LoVo (cell line): ENCODE data around the gene RCBTB1.
A peak's percentile ranks its signal among the peaks of the same experiment; 100 is the strongest.
"Not testable (repeated sequence)": the region's sequence is repeated elsewhere in the genome, so short reads cannot be mapped to it uniquely, and the experiment has no call there.

ENCODE experiments used
- DNase-seq: peaks from one replicate; pipeline ENCODE4 v3.0.0-alpha.2; 2016; ENCODE audit warnings: low spot score

Gene RCBTB1

DNA sequence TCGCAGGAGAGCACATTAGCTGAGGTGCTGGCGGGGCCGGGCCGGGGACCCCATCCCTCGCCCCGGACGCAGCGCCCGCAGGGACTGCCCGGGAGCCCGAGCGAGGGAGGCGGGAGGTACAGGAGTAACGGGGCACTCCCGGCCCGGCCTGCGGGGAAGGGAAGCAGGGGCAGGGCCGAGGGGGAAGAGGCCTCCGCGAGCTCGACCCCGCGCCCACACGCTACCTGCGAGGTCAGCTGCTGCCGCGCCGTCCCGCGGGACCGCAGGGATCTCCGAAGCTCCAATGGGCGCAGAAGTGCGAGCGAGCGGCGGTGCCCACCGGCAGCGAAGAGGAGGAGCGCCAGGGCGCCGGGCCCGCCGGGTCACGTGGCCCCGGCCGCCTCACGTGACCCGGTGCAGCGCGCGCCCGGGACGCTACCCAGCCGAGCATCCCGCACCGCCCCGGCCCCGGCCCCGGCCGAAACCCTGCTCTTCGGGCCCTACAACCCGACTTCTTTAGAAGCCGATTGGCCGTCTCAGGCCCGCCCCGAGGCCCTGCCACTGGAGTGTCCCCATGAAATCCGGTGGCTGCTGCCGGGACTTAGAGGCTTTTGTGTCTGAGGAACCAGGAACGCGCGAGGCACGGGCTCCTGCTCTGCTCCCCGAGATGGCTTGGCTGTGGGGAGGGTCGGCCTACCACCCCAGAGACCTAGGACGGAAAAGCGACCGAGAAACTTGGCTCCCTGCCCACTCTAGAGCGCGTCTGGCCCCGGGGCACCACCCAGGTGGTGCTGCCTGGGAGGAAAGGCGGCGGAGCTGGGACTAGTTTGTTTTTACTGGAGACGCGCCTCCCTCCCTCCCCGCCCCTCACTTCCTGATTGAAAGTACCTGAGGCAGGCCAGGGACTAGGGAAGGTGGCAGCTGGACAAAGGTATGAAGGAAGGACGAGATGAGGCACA lies at the start of gene RCBTB1:
TSS of gene RCBTB1 (minus strand) at position 339 of the 938 bp plus-strand sequence. CDS start 18,279 bp downstream, outside the sequence.
- peak; percentile 79 for DNase-seq

DNA sequence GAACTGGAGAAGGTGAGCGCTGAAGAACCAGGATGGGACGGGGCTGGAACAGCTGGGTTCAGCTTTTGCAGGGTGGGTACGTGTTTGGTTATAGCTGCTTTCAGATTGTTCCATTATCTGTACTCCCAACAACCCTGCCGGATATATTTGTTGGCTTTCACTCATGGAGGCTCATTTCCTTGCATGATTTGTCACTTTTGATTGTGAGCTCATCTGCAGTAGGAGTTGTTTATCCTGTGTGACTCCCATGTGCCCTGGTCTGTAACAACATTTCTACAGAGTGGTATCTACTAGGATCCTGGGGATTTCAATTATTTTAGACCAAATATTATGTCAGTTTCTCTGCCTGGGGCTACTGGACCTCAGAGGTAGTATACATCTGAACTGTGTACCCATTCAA lies 48.4 kb upstream of the RCBTB1 start:
- DNase-seq: no peak

DNA sequence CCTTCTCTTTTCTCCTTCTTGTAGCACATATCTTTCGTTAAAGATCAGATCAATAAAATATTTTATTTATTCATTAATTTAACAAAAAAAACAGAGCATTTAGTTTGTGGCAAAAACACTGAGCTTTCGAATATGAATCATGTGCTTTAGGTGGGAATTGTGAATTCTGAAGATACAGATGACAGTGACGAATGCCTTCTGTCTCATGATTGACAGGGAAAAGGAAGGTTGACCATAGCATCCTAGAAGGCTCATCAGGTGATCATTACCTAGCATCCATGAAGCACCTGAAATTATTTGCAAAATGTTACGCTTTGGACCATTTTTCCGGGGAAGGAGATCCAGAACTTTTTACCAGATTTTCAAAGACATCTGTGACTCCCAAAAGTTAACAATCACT lies 46.8 kb upstream of the RCBTB1 start:
- no peak for DNase-seq

- no peak for DNase-seq
Measured at GRCh38 chr13:49630580-49630979, 45.2 kb upstream of the RCBTB1 start.

DNA sequence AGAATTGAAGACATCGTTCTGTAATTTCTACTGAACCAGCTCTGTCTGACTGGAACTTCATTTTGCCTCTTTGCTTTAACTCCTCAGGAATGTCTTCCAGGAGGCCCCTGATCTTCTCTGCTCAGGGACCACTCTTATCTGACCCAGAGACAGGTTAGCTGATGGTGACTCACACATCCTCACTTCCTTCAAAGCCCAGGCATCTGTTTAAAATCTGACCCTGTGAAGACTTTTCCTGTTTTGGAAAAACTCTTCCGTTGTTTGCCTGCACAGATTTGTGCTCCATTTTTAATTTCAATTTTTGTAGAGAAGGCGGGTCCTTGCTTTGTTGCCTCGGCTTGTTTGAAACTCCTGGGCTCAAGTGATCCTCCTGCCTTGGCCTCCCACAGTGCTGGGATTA lies 44.6 kb upstream of the RCBTB1 start:
- DNase-seq: no peak

DNA sequence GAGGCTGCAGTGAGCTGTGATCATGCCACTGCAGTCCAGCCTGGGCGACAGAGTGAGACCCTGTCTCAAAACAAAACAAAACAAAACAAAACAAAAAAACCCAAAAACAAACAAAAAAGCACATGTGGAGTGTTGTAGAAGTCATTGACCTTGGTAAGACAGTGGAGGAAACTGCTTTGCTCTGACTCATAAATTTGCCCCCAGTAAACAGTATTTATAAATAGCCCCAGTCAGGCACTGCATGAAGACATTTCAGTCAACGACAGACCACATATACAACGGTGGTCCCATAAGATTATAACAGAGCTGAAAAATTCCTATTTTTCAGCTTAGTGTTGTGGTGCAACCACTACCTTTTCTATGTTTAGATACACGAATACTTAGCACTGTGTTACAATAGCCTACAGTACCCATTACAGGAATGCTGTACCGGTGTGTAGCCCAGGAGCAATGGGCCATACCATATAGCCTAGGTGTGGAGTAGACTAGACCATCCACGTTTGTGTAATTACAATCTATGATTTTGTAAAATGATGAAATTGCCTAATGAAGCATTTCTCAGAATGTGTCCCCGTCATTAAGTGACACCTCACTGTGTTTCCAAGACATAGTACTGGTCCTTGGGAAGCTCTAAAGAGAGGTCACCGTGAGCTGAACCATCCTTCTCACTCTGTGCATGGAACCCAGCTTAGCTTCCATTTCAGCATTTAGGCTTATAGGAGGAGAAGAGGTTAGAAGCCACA lies 44.0 kb upstream of the RCBTB1 start:
- no peak for DNase-seq

GRCh38 chr13:49627831-49628652 lies 42.7 kb upstream of the RCBTB1 start, which contains the start of gene ARL11:
Gene ARL11 (plus strand): TSS chr13:49628507. CDS start chr13:49630448, 1,941 bp downstream.
- no peak for DNase-seq

DNA sequence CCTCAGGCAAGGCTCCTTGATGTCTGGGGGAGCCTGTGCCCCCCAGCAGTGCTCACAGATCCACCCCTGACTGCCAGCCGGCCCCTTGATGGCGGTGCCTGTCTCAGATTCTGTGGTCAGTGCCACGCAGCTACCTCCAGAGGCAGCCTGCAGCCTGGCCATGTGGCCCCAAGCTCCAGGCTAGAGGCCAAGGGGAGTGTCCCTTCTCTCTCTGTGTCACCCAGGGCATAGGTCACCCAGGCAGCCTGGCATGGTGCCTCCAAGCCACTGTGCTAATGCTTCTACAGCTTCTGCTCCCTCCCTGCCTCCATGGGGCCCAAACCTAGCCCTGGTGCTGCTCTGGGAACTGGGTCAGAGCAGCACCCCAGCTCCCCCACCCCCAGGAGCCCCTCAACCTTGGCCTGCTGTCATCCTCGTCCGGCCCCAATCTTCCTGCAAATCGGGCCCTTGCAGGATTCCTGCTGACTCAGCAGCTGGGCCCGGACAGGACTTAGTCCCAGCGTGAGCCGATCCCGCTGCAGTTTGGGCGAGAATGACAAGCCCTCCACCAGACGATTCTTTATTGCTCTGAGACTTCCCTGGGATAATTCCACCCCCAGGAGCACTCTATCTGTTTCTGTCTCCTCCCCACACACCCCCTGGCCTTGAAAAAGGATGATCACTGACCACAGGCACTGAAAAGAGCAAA lies 40.2 kb upstream of the RCBTB1 start:
- DNase-seq: peak; percentile 51

- DNase-seq: no peak
Measured at GRCh38 chr13:49624229-49624628, 38.9 kb upstream of the RCBTB1 start.

DNA sequence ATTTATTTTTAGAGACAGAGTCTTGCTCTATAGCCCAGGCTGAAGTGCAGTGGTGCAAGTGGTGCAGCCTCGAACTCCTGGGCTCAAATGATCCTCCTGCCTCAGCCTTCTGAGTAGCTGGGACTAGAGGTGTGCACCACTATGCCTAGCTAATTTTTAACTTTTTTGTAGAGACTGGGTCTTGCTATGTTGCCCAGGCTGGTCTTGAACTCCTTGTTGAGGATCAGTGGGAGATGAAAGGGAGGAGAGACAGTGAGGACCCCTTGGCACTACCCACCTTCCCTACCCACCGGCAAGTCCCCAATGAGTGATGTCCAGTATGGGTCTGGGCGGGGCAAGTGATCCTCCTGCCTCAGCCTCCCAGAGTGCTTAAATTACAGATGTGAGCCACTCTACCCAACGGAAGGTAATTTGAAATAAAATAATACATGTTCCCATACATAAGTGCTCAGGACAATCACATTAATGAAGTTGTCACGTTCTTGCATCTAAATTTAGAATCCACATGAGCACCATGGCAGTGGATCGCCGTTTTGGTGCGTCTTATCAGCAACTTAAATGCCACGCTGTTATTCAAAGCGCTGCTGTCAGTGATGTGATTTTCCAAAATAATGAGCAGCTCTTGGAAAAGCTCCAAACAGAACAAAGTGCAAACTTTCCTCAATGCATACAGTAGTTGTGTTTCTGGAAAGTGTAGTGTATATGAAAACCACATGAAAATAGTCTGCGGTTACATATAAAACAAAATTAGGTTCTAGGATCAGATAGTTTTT lies 37.0 kb upstream of the RCBTB1 start:
- no peak for DNase-seq

DNA sequence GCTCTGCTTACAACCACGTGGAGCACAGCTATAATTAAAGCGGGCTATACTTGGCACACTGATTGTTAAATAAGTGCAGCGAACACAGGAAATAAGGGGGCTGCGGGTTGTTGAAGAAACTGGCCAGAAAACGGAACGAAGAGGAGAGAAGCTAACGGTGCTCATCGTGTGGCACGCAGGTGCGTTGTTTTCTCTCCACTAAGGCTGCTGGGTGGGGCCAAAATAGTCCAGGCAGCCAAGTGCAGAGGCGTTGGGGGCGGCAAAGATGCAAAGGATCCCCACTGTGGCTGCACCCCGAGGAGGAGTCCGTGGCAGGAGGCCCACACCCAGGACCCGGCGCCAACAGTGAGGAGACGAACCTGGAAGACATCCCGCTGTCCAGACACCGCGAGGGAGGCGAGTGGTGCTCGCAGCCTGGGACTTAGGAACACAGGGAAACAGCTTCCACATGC lies 34.8 kb upstream of the RCBTB1 start:
- no peak for DNase-seq

DNA sequence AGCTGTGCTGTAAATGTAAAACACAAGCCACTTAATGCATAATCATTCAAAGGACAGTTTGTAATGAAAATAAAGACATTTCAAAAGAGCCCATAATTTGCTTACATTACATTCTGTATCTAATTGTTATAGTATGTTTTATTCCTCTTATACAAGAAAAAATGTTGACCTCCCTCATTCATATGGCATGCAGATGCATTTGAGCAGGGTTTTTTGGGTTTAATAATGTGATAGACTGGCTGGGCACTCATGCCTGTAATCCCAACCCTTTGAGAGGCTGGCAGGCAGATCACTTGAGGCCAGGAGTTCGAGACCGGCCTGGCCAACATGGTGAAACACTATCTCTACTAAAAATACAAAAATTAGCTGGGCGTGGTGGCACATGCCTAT lies 31.3 kb upstream of the RCBTB1 start:
- no peak for DNase-seq

- DNase-seq: no peak
Measured at GRCh38 chr13:49615836-49616675, 30.7 kb upstream of the RCBTB1 start.

DNA sequence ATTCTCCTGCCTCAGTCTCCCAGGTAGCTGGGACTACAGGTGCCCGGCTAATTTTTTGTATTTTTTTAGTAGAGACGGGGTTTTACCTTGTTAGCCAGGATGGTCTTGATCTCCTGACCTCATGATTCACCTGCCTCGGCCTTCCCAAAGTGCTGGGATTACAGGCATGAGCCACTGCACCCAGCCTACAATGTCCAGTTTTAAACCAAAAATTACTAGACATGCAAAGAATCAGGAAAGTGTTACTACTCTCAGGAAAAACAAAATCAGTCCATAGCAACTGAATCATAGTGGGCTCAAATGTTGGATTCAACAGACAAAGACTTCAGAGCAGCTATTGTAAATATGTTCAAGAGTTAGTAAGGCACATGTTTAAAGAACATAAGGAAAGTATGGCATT lies 26.7 kb upstream of the RCBTB1 start:
- DNase-seq: not testable (repeated sequence)

DNA sequence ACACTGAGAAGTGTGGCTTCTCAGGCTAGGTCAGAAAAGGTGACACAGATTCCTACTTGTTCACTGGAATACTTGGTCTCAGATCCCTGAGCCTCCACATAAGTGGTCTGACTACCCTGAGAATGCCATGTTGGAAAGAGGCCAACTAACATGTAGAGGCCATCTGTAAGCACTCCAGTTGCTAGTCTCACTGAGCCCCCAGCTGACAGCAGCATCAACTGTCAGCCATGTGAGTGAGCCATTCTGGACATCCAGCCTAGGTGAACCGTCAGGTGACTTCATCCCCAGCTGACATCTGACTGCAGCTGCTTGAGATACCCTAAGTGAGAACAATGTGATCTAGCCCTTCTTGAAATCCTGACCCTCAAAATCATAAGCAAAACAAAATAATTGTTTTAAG lies 24.8 kb upstream of the RCBTB1 start:
- DNase-seq: no peak

- DNase-seq: no peak
Measured at GRCh38 chr13:49608651-49609331, 23.4 kb upstream of the RCBTB1 start.

DNA sequence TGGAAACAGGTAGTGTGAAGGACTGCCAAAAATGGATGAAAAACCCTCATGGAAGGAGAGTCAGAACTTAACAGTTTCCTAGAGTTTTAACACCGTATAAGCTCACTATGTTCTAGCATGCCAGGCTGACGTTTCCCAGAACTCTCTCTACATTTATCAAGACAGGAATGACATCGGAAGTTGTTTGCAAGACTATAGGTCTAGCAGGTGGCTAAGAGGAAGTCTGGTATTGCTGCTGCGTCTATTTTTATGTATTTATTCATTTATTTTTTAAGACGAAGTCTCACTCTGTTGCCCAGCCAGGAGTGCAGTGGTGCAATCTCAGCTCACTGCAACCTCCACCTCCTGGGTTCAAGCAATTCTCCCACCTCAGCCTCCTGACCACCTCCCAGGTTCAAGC lies 22.4 kb upstream of the RCBTB1 start:
- no peak for DNase-seq

- peak; percentile 90 for DNase-seq
Measured at GRCh38 chr13:49606747-49607648, 21.6 kb upstream of the RCBTB1 start.
